Measurements from ENCODE around the gene DIPK1A. TPM values are rescaled to one million over a fixed set of nuclear protein-coding genes. Genes with fewer than 3 reads are reported as not detected.

The DIPK1A gene
- total RNA-seq, 1 donor from 2014 or later = 3.6 TPM

- TF ChIP-seq CTCF (IDR thresholded peaks at IDR 0.05) (no peak), EZH2 (IDR thresholded peaks at IDR 0.05) (no peak), EZH2phosphoT487 (IDR thresholded peaks at IDR 0.05) (no peak)
- peaks cover 4% of the 10 kb centered on the region for H3F3A ChIP-seq (ENCODE audit: low read depth)
- no peaks in the 10 kb centered on the region for H3K4me1 ChIP-seq
- Mint-ChIP-seq H3K27me3 (ENCODE audit: insufficient read depth, low read depth) (no peaks in the 10 kb centered on the region), H3K36me3 (no peaks in the 10 kb centered on the region), H3K4me3 (no peak overlapping the region), H3K27ac (no peak overlapping the region), H3K4me1 (no peaks in the 10 kb centered on the region), H3K9me3 (no peaks in the 10 kb centered on the region)
- H3K27me3 ChIP-seq = no peaks in the 10 kb centered on the region
- no peak overlapping the region for H3K27ac ChIP-seq
- no peak overlapping the region for H2AFZ ChIP-seq (replicated peaks)
- no peak overlapping the region for H3K4me2 ChIP-seq
- no peaks in the 10 kb centered on the region for H3K79me2 ChIP-seq (ENCODE audit: low read depth)
- no peaks in the 10 kb centered on the region for H4K20me1 ChIP-seq (ENCODE audit: low read depth)
- H3K36me3 ChIP-seq = no peaks in the 10 kb centered on the region
- no peak overlapping the region for H3K9ac ChIP-seq
- no peaks in the 10 kb centered on the region for H3K9me3 ChIP-seq (ENCODE audit: low read depth)
- DNase-seq (ENCODE audit: low spot score) = no peak
- H3K4me3 ChIP-seq = no peak overlapping the region
Observed at GRCh38 chr1:92797961-92798360, 163.3 kb downstream of the DIPK1A start.

GRCh38 chr1:92797297-92797696, 164.0 kb downstream of the DIPK1A start:
- no peak for DNase-seq (ENCODE audit: low spot score)
- Histone ChIP-seq H2AFZ (replicated peaks) (no peak overlapping the region), H3F3A (ENCODE audit: low read depth) (peaks cover 4% of the 10 kb centered on the region), H4K20me1 (ENCODE audit: low read depth) (no peaks in the 10 kb centered on the region), H3K9ac (no peak overlapping the region), H3K27me3 (no peaks in the 10 kb centered on the region), H3K4me3 (no peak overlapping the region), H3K4me1 (peaks cover 6% of the 10 kb centered on the region), H3K9me3 (ENCODE audit: low read depth) (no peaks in the 10 kb centered on the region), H3K27ac (no peak overlapping the region), H3K4me2 (no peak overlapping the region), H3K79me2 (ENCODE audit: low read depth) (no peaks in the 10 kb centered on the region), H3K36me3 (no peaks in the 10 kb centered on the region)
- Mint-ChIP-seq H3K27ac (no peak overlapping the region), H3K4me3 (no peak overlapping the region), H3K4me1 (no peaks in the 10 kb centered on the region), H3K36me3 (no peaks in the 10 kb centered on the region), H3K27me3 (ENCODE audit: insufficient read depth, low read depth) (no peaks in the 10 kb centered on the region), H3K9me3 (no peaks in the 10 kb centered on the region)
- TF ChIP-seq EZH2 (IDR thresholded peaks at IDR 0.05) (no peak), EZH2phosphoT487 (IDR thresholded peaks at IDR 0.05) (no peak), CTCF (IDR thresholded peaks at IDR 0.05) (no peak)

GRCh38 chr1:92795166-92795565, 166.1 kb downstream of the DIPK1A start:
- Histone ChIP-seq H4K20me1 (ENCODE audit: low read depth) (no peaks in the 10 kb centered on the region), H2AFZ (replicated peaks) (no peak overlapping the region), H3K36me3 (no peaks in the 10 kb centered on the region), H3K4me2 (no peak overlapping the region), H3K27ac (no peak overlapping the region), H3K4me1 (peaks cover 16% of the 10 kb centered on the region), H3K9me3 (ENCODE audit: low read depth) (no peaks in the 10 kb centered on the region), H3K79me2 (ENCODE audit: low read depth) (no peaks in the 10 kb centered on the region), H3K4me3 (no peak overlapping the region), H3K9ac (no peak overlapping the region), H3K27me3 (no peaks in the 10 kb centered on the region), H3F3A (ENCODE audit: low read depth) (peaks cover 4% of the 10 kb centered on the region)
- Mint-ChIP-seq H3K9me3 (no peaks in the 10 kb centered on the region), H3K36me3 (no peaks in the 10 kb centered on the region), H3K27ac (no peak overlapping the region), H3K27me3 (ENCODE audit: insufficient read depth, low read depth) (no peaks in the 10 kb centered on the region), H3K4me1 (peaks cover 9% of the 10 kb centered on the region), H3K4me3 (no peak overlapping the region)
- no peak for DNase-seq (ENCODE audit: low spot score)
- TF ChIP-seq CTCF (IDR thresholded peaks at IDR 0.05) = no peak
- TF ChIP-seq EZH2 (IDR thresholded peaks at IDR 0.05) = no peak
- TF ChIP-seq EZH2phosphoT487 (IDR thresholded peaks at IDR 0.05) = no peak

Data from neural progenitor cell (in vitro differentiated cells).